GM19035 (cell line): Measurements from ENCODE around the gene GNB1.
A peak's percentile ranks its signal among the peaks of the same experiment; 100 is the strongest.

Experiments used
- ATAC-seq: cut with Tn5 transposase; IDR thresholded peaks from one replicate; pipeline ENCODE4 v1.9.1; 2021; ENCODE audit not compliant: unreplicated experiment

GNB1 gene

GRCh38 chr1:1786836-1787605 lies 103.9 kb downstream of the GNB1 start:
- ATAC-seq, result no peak

- ATAC-seq, result no peak
Observed at GRCh38 chr1:1785666-1786065, 105.2 kb downstream of the GNB1 start.

GRCh38 chr1:1784933-1785332 lies 106.0 kb downstream of the GNB1 start:
- ATAC-seq, result no peak

- ATAC-seq, result no peak
Observed at GRCh38 chr1:1783320-1783719, 107.6 kb downstream of the GNB1 start.

- no peak for ATAC-seq
Observed at GRCh38 chr1:1782399-1783221, 108.3 kb downstream of the GNB1 start.

- ATAC-seq, result no peak
Observed at GRCh38 chr1:1781526-1781903, 109.4 kb downstream of the GNB1 start.

- no peak for ATAC-seq
Observed at GRCh38 chr1:1780598-1781525, 110.0 kb downstream of the GNB1 start.

- peak; percentile 29 for ATAC-seq
Observed at GRCh38 chr1:1779691-1780597, 110.9 kb downstream of the GNB1 start.

GRCh38 chr1:1779320-1779675 lies 111.6 kb downstream of the GNB1 start:
- ATAC-seq, result no peak

- ATAC-seq, result peak; percentile 66
Observed at GRCh38 chr1:1778663-1779319, 112.1 kb downstream of the GNB1 start.

GRCh38 chr1:1777950-1778662 lies 112.8 kb downstream of the GNB1 start, which contains the start of gene NADK:
NADK (minus strand) TSS chr1:1778470; CDS start chr1:1765406, 13,064 bp downstream.
- peak; percentile 46 for ATAC-seq

- no peak for ATAC-seq
Observed at GRCh38 chr1:1777583-1777899, 113.3 kb downstream of the GNB1 start.

- no peak for ATAC-seq
Observed at GRCh38 chr1:1776672-1777582, 114.0 kb downstream of the GNB1 start.

GRCh38 chr1:1775327-1776226 lies 115.3 kb downstream of the GNB1 start:
- no peak for ATAC-seq

GRCh38 chr1:1773874-1774273 lies 117.0 kb downstream of the GNB1 start:
- ATAC-seq, result no peak

- ATAC-seq, result no peak
Observed at GRCh38 chr1:1771096-1771495, 119.8 kb downstream of the GNB1 start.

GRCh38 chr1:1770102-1770501 lies 120.8 kb downstream of the GNB1 start:
- ATAC-seq, result no peak
